Measurements from ENCODE around the gene AGRP. TPM values are rescaled to one million over a fixed set of nuclear protein-coding genes. Genes with fewer than 3 reads are reported as not detected.

The AGRP gene
- total RNA-seq, 1 donor from 2014 or later, result not detected

DNA sequence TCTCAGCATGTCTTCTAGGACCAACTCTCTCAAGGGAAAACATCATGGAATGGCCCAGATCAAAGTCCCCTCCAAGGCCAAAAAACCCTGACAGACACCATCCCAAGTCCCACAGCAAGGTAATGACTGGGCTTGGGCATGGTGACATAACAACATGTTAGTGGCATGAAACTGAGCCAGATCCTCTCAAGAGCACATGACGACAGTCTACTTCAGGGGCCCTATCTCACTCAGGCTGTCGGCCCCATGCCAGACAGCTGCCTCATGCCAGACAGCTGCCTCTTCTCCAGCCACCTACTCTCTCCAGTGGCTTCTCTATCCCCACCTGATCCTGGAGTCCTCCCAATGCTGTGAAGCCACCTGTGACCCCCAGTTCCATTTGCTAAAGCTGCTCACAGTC is 34.0 kb downstream of the AGRP start:
- H3K36me3 ChIP-seq, result peaks cover 0 to 20% of the 10 kb centered on the region in 2 donors
- peak overlapping the region; percentile 63 for H3K27ac ChIP-seq
- intact Hi-C loops (cut with DNase I), result no loop called here
- no peaks in the 10 kb centered on the region for H3K27me3 ChIP-seq
- H3K4me3 ChIP-seq, result no peak overlapping the region
- DNase-seq (ENCODE audit: extremely low spot score in 2 of 2), result no peak
- peaks cover 82% of the 10 kb centered on the region for H3K4me1 ChIP-seq
- H3K9me3 ChIP-seq, result no peaks in the 10 kb centered on the region
- TF ChIP-seq, protein P1, sequence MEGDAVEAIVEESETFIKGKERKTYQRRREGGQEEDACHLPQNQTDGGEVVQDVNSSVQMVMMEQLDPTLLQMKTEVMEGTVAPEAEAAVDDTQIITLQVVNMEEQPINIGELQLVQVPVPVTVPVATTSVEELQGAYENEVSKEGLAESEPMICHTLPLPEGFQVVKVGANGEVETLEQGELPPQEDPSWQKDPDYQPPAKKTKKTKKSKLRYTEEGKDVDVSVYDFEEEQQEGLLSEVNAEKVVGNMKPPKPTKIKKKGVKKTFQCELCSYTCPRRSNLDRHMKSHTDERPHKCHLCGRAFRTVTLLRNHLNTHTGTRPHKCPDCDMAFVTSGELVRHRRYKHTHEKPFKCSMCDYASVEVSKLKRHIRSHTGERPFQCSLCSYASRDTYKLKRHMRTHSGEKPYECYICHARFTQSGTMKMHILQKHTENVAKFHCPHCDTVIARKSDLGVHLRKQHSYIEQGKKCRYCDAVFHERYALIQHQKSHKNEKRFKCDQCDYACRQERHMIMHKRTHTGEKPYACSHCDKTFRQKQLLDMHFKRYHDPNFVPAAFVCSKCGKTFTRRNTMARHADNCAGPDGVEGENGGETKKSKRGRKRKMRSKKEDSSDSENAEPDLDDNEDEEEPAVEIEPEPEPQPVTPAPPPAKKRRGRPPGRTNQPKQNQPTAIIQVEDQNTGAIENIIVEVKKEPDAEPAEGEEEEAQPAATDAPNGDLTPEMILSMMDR (IDR thresholded peaks at IDR 0.05), result no peak
- TF ChIP-seq POLR2A (IDR thresholded peaks at IDR 0.05) (no peak), POLR2AphosphoS5 (IDR thresholded peaks at IDR 0.05; ENCODE audit: insufficient read depth in 1 of 2, low read depth in 1 of 2) (no peak)

DNA sequence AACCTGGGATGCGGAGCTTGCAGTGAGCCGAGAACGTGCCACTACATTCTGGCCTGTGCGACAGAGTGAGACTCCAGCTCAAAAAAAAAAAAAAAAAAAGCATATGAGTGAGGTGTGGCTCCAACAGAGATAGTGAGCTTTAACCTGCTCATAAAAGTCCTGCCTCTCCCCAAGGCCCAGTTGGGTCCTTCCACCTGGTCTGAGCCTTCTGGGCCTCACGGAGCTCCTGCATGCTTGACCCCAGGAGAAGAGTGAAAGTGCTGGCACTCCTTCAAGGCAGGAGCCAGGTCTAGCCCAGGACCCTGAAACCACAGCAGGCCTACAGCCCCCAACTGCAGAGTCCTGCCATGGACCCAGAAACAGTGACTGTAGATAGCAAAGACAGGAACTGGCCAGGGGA is 34.8 kb downstream of the AGRP start:
- H3K4me1 ChIP-seq, result peaks cover 89% of the 10 kb centered on the region
- TF ChIP-seq POLR2AphosphoS5 (IDR thresholded peaks at IDR 0.05; ENCODE audit: insufficient read depth in 1 of 2, low read depth in 1 of 2), result no peak
- TF ChIP-seq, protein P1 (IDR thresholded peaks at IDR 0.05), result no peak
- TF ChIP-seq POLR2A (IDR thresholded peaks at IDR 0.05), result no peak
- no peaks in the 10 kb centered on the region for H3K9me3 ChIP-seq
- H3K36me3 ChIP-seq, result peaks cover 0 to 20% of the 10 kb centered on the region in 2 donors
- no peaks in the 10 kb centered on the region for H3K27me3 ChIP-seq
- peak overlapping the region; percentile 63 for H3K27ac ChIP-seq
- H3K4me3 ChIP-seq, result no peak overlapping the region
- intact Hi-C loops (cut with DNase I), result no loop called here
- no peak for DNase-seq (ENCODE audit: extremely low spot score in 2 of 2)

DNA sequence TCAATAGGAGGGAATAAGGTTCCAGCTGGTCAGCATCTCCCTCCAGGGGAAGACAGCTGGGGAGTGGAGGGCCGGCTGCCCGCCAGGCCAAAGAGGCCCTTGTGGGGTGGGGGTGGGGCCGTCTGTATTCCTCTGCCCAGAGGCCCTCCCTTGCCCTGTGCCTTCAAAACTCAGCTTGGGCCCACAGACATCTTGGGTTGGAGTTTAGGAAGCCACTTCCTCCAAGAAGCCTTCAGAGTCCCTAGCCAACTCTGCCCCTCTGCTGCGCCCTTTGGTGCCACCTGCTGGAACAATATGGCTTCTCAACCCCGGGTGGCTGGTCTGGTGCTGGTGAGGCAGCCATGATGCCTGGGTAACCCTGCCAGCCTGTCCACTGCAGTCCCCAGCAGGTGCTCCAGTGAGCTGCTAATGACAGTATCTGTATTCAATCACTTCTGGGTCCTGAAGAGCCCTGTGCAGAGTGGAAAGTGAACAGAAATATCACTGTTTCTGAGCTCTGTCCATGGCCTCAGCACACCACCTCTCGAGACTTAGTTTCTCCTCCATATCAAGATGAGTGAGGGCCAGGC is 35.8 kb downstream of the AGRP start:
- H3K36me3 ChIP-seq, result peaks cover 0 to 15% of the 10 kb centered on the region in 2 donors
- DNase-seq (ENCODE audit: extremely low spot score in 2 of 2), result no peak
- TF ChIP-seq POLR2A (IDR thresholded peaks at IDR 0.05), result no peak
- TF ChIP-seq POLR2AphosphoS5 (IDR thresholded peaks at IDR 0.05; ENCODE audit: insufficient read depth in 1 of 2, low read depth in 1 of 2), result peak in 1 of 2 donors; percentile 59
- TF ChIP-seq, protein P1 (IDR thresholded peaks at IDR 0.05), result no peak
- no peaks in the 10 kb centered on the region for H3K9me3 ChIP-seq
- H3K4me3 ChIP-seq, result no peak overlapping the region
- no peaks in the 10 kb centered on the region for H3K27me3 ChIP-seq
- H3K4me1 ChIP-seq, result peaks cover 95% of the 10 kb centered on the region
- intact Hi-C loops (cut with DNase I), result no loop called here
- peak overlapping the region; percentile 78 for H3K27ac ChIP-seq

DNA sequence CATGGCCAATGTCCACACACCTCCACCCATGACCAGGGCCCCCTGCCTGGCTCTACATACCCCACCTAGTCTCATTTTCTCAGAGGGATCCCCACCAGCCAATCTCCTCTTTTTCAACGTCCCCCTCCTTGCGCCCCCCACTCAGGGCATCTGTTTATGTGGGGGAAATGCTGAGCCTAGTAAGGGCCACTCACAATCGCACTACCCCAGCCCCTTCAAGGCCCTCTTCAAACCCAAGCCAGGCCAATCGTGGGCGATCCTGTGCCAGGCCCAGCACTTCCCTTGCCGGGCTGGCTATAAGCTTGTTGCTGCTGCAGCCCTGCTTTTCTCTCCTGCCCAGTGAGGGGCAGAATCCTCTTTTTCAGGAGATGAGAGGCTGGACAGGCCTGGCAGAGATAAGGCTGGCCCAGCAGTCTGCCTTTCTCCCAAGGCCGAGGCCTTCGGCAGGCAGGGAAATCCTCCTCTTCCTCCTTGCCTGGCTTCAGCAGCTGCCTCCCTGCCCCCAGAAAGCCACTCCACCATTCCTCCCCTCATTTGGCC is 36.3 kb downstream of the AGRP start:
- TF ChIP-seq, protein P1 (IDR thresholded peaks at IDR 0.05), result no peak
- TF ChIP-seq POLR2AphosphoS5 (IDR thresholded peaks at IDR 0.05; ENCODE audit: insufficient read depth in 1 of 2, low read depth in 1 of 2) (no peak), POLR2A (IDR thresholded peaks at IDR 0.05) (no peak)
- DNase-seq (ENCODE audit: extremely low spot score in 2 of 2), result no peak
- Histone ChIP-seq H3K27ac (peak overlapping the region; percentile 78), H3K27me3 (no peaks in the 10 kb centered on the region), H3K4me3 (no peak overlapping the region), H3K36me3 (peaks cover 0 to 10% of the 10 kb centered on the region in 2 donors), H3K4me1 (peaks cover 95% of the 10 kb centered on the region), H3K9me3 (no peaks in the 10 kb centered on the region)
- intact Hi-C loops (cut with DNase I), result no loop called here

Data from vagina (tissue), 2 donors.